Endothelial cell (in vitro differentiated cells): ENCODE data around the gene AKAP6. TPM values are rescaled to one million over a fixed set of nuclear protein-coding genes. Genes with fewer than 3 reads are reported as not detected.

Experiments used
- DNase-seq: peaks from one replicate; pipeline ENCODE4 v3.0.0; 2021; ENCODE audit warnings: low spot score
- H3K27ac Mint-ChIP-seq: one replicate; pipeline ENCODE4 v1.8.0; 2021; ENCODE audit warnings: mixed read lengths, inconsistent platforms; ENCODE audit not compliant: unreplicated experiment
- H3K27me3 Mint-ChIP-seq: one replicate; pipeline ENCODE4 v1.8.0; 2021; ENCODE audit warnings: mild to moderate bottlenecking, moderate library complexity, mixed read lengths, inconsistent platforms; ENCODE audit not compliant: unreplicated experiment
- H3K36me3 Mint-ChIP-seq: one replicate; pipeline ENCODE4 v1.8.0; 2021; ENCODE audit warnings: mild to moderate bottlenecking, low read depth, mixed read lengths, inconsistent platforms; ENCODE audit not compliant: unreplicated experiment
- H3K4me1 Mint-ChIP-seq: one replicate; pipeline ENCODE4 v1.8.0; 2021; ENCODE audit warnings: mild to moderate bottlenecking, mixed read lengths, inconsistent platforms; ENCODE audit not compliant: unreplicated experiment
- H3K4me3 Mint-ChIP-seq: one replicate; pipeline ENCODE4 v1.8.0; 2021; ENCODE audit warnings: mild to moderate bottlenecking, mixed read lengths, inconsistent platforms; ENCODE audit not compliant: unreplicated experiment
- H3K9me3 Mint-ChIP-seq: one replicate; pipeline ENCODE4 v1.8.0; 2021; ENCODE audit warnings: mixed read lengths, inconsistent platforms; ENCODE audit not compliant: unreplicated experiment
- total RNA-seq: library from RNA; stranded (reverse); fragmentation: NEBNext Ultra II Directional; extraction: Animal tissue kit (Norgen Biotek cat#: 25700); gene quantifications from one replicate; pipeline ENCODE4 v1.2.1, GENCODE V29; 2021; ENCODE audit not compliant: unreplicated experiment
- TF ChIP-seq, protein P1 (sequence below): fragments of 200-600 bp; sonication (generic); IDR thresholded peaks from one replicate; pipeline ENCODE4 v1.5.0; 2021; ENCODE audit warnings: antibody characterized with exemption; ENCODE audit not compliant: unreplicated experiment

The AKAP6 gene
- total RNA-seq, 1 donor from 2014 or later: 4.4 TPM

- Mint-ChIP-seq H3K9me3 (peaks cover 4% of the 10 kb centered on the region), H3K4me1 (no peaks in the 10 kb centered on the region), H3K4me3 (no peak overlapping the region), H3K27me3 (peaks cover 2% of the 10 kb centered on the region), H3K27ac (no peak overlapping the region), H3K36me3 (no peaks in the 10 kb centered on the region)
- no peak for DNase-seq
- TF ChIP-seq, protein P1, sequence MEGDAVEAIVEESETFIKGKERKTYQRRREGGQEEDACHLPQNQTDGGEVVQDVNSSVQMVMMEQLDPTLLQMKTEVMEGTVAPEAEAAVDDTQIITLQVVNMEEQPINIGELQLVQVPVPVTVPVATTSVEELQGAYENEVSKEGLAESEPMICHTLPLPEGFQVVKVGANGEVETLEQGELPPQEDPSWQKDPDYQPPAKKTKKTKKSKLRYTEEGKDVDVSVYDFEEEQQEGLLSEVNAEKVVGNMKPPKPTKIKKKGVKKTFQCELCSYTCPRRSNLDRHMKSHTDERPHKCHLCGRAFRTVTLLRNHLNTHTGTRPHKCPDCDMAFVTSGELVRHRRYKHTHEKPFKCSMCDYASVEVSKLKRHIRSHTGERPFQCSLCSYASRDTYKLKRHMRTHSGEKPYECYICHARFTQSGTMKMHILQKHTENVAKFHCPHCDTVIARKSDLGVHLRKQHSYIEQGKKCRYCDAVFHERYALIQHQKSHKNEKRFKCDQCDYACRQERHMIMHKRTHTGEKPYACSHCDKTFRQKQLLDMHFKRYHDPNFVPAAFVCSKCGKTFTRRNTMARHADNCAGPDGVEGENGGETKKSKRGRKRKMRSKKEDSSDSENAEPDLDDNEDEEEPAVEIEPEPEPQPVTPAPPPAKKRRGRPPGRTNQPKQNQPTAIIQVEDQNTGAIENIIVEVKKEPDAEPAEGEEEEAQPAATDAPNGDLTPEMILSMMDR: no peak
These were observed 9.6 kb upstream of the AKAP6 start for GRCh38 chr14:32319368-32320049.

- Mint-ChIP-seq H3K9me3 (no peaks in the 10 kb centered on the region), H3K27me3 (no peaks in the 10 kb centered on the region), H3K4me3 (no peak overlapping the region), H3K4me1 (no peaks in the 10 kb centered on the region), H3K27ac (no peak overlapping the region), H3K36me3 (no peaks in the 10 kb centered on the region)
- no peak for DNase-seq
- TF ChIP-seq, protein P1: no peak
These were observed 4.5 kb upstream of the AKAP6 start for GRCh38 chr14:32324601-32325000.

DNA sequence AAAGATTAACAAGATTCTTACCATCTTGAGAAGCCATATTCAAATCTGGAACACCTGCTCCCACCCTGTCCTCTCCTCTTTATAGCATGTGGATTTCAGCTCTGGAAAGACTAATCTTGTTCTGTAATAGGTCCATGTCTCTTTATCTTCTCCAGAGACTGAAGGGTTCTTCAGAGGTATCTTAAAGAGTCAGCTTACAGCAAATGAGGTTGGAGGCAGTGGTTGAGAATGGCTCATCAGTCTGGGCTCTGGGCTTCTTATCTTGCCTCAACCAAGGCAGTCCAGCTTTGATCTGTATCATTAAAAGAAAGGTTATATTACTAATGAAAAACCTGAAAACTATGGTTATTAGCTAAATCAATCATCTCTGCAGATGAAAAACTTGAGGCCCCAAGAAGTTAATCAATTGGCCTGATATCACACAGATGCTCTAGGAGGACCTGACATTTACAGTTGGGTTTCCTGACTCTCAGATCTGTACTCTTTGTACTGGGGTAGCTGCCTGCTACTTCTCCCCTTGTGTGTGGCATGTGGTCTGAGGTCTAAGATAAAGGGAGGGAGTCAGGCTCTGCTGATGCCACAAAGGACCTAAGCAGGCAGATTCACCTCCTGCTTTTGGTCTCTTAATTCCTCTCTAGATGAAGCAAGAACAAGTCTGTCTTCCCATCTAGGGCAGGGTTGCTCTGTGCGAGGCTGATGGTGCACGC, 1.7 kb upstream of the AKAP6 start:
- no peaks in the 10 kb centered on the region for H3K27me3 Mint-ChIP-seq
- no peaks in the 10 kb centered on the region for H3K4me1 Mint-ChIP-seq
- no peak overlapping the region for H3K4me3 Mint-ChIP-seq
- no peaks in the 10 kb centered on the region for H3K36me3 Mint-ChIP-seq
- no peaks in the 10 kb centered on the region for H3K9me3 Mint-ChIP-seq
- TF ChIP-seq, protein P1: no peak
- no peak overlapping the region for H3K27ac Mint-ChIP-seq
- DNase-seq: no peak

DNA sequence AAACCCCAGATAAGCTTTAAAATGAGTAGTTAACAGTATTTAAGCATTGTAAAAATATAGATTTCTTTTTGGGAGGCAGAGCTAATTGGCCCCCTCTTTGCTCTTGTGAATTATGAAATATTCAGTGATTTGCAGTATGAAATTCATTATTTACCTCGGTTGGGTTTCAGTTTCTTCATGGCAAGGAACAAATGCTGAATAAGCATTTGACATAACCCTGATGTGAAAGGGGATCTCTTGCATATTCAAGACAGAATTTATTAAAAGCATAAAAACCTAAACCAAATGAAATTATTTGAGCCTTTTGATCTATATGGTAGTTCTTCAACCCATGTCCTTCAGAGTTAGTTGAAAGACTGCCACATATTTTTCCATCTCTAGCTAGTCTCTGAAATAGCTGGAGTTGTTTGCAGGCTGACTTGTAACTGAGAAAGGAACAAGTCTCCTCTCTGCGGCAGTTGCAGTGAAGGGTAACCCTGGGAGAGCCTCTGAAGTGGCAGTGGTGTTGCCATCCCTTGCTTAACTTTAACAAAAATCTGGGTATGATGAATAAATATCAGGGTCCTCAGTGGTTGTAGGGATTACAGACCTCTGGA, 690 bp downstream of the AKAP6 start:
- Mint-ChIP-seq H3K27ac (no peak overlapping the region), H3K36me3 (no peaks in the 10 kb centered on the region), H3K9me3 (no peaks in the 10 kb centered on the region)

More for the DNA sequence above, 690 bp downstream of the AKAP6 start:
- Mint-ChIP-seq H3K4me3 (no peak overlapping the region), H3K4me1 (no peaks in the 10 kb centered on the region), H3K27me3 (no peaks in the 10 kb centered on the region)
- TF ChIP-seq, protein P1: no peak
- no peak for DNase-seq
